Activated naive CD8-positive, alpha-beta T cell treated with anti-CD3 and anti-CD28 coated beads for 36 hours (primary cell): ENCODE measurements around the gene FIBCD1. TPM values are rescaled to one million over a fixed set of nuclear protein-coding genes. Genes with fewer than 3 reads are reported as not detected.

ENCODE experiments used
- DNase-seq: peaks from one replicate; pipeline ENCODE4 v3.0.0; 2021
- H3K27ac Mint-ChIP-seq: one replicate; pipeline ENCODE4 v1.8.0; 2022; ENCODE audit warnings: mild to moderate bottlenecking, moderate library complexity, mixed read lengths
- H3K27me3 Mint-ChIP-seq: one replicate; pipeline ENCODE4 v1.8.0; 2022; ENCODE audit warnings: mild to moderate bottlenecking, mixed read lengths
- H3K36me3 Mint-ChIP-seq: one replicate; pipeline ENCODE4 v1.8.0; 2021; ENCODE audit warnings: mild to moderate bottlenecking, mixed read lengths
- H3K4me1 Mint-ChIP-seq: one replicate; pipeline ENCODE4 v1.8.0; 2021; ENCODE audit warnings: mixed read lengths
- H3K4me3 Mint-ChIP-seq: one replicate; pipeline ENCODE4 v1.8.0; 2022; ENCODE audit warnings: mild to moderate bottlenecking, moderate library complexity, mixed read lengths
- H3K9me3 Mint-ChIP-seq: one replicate; pipeline ENCODE4 v1.8.0; 2022; ENCODE audit warnings: mixed read lengths
- total RNA-seq, 2 experiments: library from RNA; stranded (reverse); gene quantifications; one replicate each; pipeline ENCODE4 v1.2.3, GENCODE V29; 2021

Gene FIBCD1
- total RNA-seq, 2 experiments from 2014 or later, result not detected

DNA sequence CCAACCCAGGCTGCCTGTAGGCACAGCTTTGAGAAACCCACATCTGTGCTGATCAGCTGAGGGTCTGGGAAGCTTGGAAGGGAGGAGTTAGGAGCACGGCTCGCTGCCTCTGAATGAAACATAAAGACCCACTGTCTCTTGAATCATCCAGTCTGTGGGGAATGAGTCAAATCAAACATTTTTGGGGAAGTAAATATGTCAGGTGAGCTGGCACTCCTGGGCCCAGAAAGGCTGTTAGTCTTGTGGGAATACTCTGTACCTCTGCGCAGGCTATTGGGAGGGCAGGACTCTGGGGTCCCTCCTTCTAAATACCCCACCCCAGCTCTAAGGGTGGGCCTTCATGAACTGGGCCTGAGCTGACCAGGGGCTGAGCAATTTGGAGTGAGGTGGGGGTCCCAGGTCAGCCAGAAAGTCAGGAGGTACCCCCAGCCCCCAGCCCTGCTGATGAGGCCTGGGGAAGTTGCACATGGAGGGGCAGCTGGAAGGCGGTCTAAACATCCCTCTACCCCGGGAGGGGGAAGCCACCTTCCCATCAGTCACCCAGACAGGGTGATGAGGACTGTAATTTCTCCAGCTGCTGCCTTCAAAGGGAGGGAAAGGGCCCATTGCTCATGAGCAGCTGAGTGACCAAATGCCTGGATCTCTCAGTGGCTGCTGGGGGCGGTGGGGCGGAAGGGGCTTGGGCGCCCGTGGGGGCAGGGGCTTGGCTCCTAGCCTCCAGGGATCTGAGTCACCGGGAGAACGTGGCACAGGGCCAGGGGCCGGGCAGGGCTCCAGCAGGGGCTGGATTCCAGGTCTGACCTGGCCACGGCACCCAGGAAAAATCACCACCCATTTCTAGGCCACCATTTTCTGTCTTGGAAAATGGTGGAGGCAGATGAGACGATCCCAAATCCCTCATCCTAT lies 10.8 kb downstream of the FIBCD1 start:
- Mint-ChIP-seq H3K36me3 (no peaks in the 10 kb centered on the region), H3K4me3 (no peak overlapping the region), H3K27ac (no peak overlapping the region), H3K4me1 (no peaks in the 10 kb centered on the region), H3K27me3 (peaks cover 15% of the 10 kb centered on the region), H3K9me3 (no peaks in the 10 kb centered on the region)
- no peak for DNase-seq

GRCh38 chr9:130927338-130927737 lies 11.7 kb downstream of the FIBCD1 start:
- DNase-seq, result no peak
- no peaks in the 10 kb centered on the region for H3K9me3 Mint-ChIP-seq

DNA sequence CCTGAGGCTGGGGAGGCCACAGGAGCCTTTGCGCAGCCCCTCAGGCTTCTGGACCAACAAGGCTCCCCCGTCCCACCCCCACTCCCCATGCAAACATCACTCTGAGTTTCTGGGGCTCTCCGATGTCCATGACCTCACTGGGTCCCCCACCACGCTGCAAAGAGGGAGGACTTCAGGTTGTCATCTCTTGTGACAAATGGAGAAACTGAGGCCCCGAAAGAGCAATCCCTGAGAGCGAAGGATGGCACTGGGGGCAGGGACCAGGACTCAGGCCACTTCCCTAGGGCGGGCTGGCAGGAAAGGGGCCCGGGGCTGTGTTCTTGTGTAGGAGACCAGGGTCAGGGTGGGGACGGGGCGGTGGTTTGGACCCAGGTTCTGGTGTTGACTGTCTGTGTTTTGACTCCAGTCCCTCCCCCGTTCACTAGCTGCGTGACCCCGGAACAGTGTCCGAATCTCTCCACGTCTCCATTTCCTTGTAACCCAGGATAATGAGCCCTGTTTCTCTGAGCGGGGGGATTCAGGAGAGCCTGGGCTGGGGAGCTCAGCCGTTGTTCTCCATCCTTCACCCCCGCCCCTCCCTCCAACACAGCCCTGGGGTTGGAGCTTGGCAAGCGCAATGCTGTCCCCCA lies 13.9 kb downstream of the FIBCD1 start:
- no peaks in the 10 kb centered on the region for H3K9me3 Mint-ChIP-seq
- H3K27ac Mint-ChIP-seq, result no peak overlapping the region
- no peaks in the 10 kb centered on the region for H3K4me1 Mint-ChIP-seq
- no peaks in the 10 kb centered on the region for H3K36me3 Mint-ChIP-seq
- no peak for DNase-seq
- H3K4me3 Mint-ChIP-seq, result no peak overlapping the region
- H3K27me3 Mint-ChIP-seq, result peaks cover 7% of the 10 kb centered on the region

More at GRCh38 chr9:130927338-130927737, 11.7 kb downstream of the FIBCD1 start:
- no peak overlapping the region for H3K4me3 Mint-ChIP-seq
- H3K4me1 Mint-ChIP-seq, result no peaks in the 10 kb centered on the region
- peaks cover 12% of the 10 kb centered on the region for H3K27me3 Mint-ChIP-seq
- no peaks in the 10 kb centered on the region for H3K36me3 Mint-ChIP-seq
- H3K27ac Mint-ChIP-seq, result no peak overlapping the region

DNA sequence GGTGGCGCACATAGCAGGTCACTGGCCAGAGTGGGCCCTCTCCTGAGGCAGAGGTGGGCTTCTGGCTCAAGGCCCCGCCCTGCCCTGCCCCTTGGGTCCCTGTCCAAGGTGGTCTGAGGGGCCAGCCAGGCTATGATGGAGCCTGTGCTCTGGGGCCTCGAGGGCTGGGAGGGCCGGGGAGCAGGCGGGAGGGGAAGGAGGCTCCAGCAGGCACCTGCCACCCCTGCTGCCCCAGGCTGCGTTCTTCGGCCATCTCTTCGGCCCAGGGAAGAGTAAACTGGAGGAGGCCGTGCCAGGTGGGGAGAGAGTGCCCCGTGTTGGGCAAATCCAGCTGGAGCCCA lies 14.6 kb downstream of the FIBCD1 start:
- Mint-ChIP-seq H3K36me3 (no peaks in the 10 kb centered on the region), H3K9me3 (no peaks in the 10 kb centered on the region), H3K27me3 (peaks cover 7% of the 10 kb centered on the region), H3K27ac (no peak overlapping the region), H3K4me3 (no peak overlapping the region), H3K4me1 (no peaks in the 10 kb centered on the region)
- DNase-seq, result no peak

- Mint-ChIP-seq H3K4me3 (no peak overlapping the region), H3K27ac (no peak overlapping the region), H3K4me1 (no peaks in the 10 kb centered on the region), H3K27me3 (peaks cover 7% of the 10 kb centered on the region), H3K36me3 (no peaks in the 10 kb centered on the region), H3K9me3 (no peaks in the 10 kb centered on the region)
- no peak for DNase-seq
Observed at GRCh38 chr9:130923611-130924447, 15.2 kb downstream of the FIBCD1 start.

GRCh38 chr9:130922893-130923610 lies 16.0 kb downstream of the FIBCD1 start:
- Mint-ChIP-seq H3K9me3 (no peaks in the 10 kb centered on the region), H3K4me1 (no peaks in the 10 kb centered on the region), H3K27ac (no peak overlapping the region), H3K27me3 (peaks cover 7% of the 10 kb centered on the region), H3K4me3 (no peak overlapping the region), H3K36me3 (no peaks in the 10 kb centered on the region)
- no peak for DNase-seq

- Mint-ChIP-seq H3K27ac (no peak overlapping the region), H3K4me3 (no peak overlapping the region), H3K9me3 (no peaks in the 10 kb centered on the region), H3K4me1 (no peaks in the 10 kb centered on the region), H3K36me3 (no peaks in the 10 kb centered on the region), H3K27me3 (peaks cover 7% of the 10 kb centered on the region)
- DNase-seq, result no peak
Observed at GRCh38 chr9:130921989-130922892, 16.8 kb downstream of the FIBCD1 start.

DNA sequence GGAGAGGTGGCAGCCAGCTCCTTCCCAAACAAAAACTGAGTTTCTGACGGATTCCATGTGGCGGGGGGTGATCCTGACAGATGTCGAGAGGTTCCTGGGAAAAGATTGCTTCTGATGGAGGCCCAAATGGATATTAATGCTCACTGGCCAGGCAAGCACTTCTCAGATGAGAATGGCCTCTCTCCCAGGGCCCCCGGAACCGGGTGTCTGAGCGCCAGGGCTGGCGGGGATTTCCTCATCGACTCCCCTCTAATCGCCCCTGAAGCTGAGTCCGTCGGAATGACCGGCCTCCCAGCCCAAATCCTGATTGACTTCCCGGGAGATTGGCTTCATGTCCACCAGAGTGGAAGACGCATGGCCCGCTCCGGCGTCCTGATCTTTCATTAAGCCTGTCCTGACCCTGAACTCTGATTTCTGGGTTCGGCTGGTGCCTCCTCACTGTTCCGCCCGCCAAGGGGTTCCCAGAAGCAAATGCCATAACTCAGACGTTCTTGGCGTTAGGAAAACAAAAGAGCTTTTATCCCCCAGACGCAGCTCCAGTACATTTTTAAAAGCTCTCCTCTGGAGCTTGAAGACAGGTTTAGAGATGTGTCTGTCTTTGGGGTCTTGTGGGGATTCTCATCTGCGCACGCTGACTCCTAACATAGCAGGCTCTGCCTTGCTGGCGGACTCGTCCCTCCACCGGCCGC lies 17.6 kb downstream of the FIBCD1 start:
- Mint-ChIP-seq H3K9me3 (no peaks in the 10 kb centered on the region), H3K27ac (no peak overlapping the region), H3K4me1 (no peaks in the 10 kb centered on the region), H3K27me3 (peaks cover 7% of the 10 kb centered on the region), H3K36me3 (no peaks in the 10 kb centered on the region), H3K4me3 (no peak overlapping the region)
- DNase-seq, result no peak

GRCh38 chr9:130920762-130921299 lies 18.2 kb downstream of the FIBCD1 start:
- H3K27me3 Mint-ChIP-seq, result peaks cover 7% of the 10 kb centered on the region
- no peak overlapping the region for H3K4me3 Mint-ChIP-seq
- no peaks in the 10 kb centered on the region for H3K36me3 Mint-ChIP-seq

GRCh38 chr9:130920233-130920632 lies 18.8 kb downstream of the FIBCD1 start:
- H3K4me3 Mint-ChIP-seq, result no peak overlapping the region

More at GRCh38 chr9:130920762-130921299, 18.2 kb downstream of the FIBCD1 start:
- no peak overlapping the region for H3K27ac Mint-ChIP-seq
- H3K4me1 Mint-ChIP-seq, result no peaks in the 10 kb centered on the region
- no peaks in the 10 kb centered on the region for H3K9me3 Mint-ChIP-seq
- no peak for DNase-seq

DNA sequence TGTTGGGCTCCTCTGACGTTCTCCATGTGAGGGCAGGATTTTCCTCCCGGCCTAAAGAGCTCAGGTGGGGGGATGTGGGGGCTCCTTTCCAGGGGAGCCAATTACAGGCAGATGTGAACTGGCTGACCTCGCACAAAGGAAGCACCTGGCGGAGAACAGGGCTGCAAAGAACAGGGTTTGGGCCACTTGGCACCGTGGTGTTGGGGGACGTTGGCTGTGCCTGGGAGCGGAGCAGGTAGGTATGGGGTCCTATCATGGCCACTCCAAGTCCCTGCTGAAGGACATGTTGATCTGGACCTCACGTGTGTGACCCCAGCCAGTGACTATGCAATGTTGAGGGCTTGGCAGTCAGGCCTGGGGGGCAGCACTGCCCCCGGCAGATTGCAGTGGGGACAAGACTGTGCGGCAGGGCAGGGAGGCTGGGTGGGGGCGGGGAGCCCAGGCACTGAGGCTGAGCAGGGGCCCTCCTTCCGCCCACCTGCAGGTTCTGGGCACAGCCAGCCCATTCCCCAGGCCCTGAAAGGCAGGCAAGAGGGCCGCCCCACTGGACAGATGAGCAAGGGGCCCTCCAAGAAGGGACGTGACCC lies 19.4 kb downstream of the FIBCD1 start:
- Mint-ChIP-seq H3K9me3 (no peaks in the 10 kb centered on the region), H3K36me3 (no peaks in the 10 kb centered on the region), H3K27ac (no peak overlapping the region), H3K4me1 (no peaks in the 10 kb centered on the region), H3K4me3 (no peak overlapping the region), H3K27me3 (peaks cover 7% of the 10 kb centered on the region)
- no peak for DNase-seq

More at GRCh38 chr9:130920233-130920632, 18.8 kb downstream of the FIBCD1 start:
- H3K4me1 Mint-ChIP-seq, result no peaks in the 10 kb centered on the region
- no peak overlapping the region for H3K27ac Mint-ChIP-seq
- H3K36me3 Mint-ChIP-seq, result no peaks in the 10 kb centered on the region
- peaks cover 7% of the 10 kb centered on the region for H3K27me3 Mint-ChIP-seq
- no peak for DNase-seq
- H3K9me3 Mint-ChIP-seq, result no peaks in the 10 kb centered on the region

DNA sequence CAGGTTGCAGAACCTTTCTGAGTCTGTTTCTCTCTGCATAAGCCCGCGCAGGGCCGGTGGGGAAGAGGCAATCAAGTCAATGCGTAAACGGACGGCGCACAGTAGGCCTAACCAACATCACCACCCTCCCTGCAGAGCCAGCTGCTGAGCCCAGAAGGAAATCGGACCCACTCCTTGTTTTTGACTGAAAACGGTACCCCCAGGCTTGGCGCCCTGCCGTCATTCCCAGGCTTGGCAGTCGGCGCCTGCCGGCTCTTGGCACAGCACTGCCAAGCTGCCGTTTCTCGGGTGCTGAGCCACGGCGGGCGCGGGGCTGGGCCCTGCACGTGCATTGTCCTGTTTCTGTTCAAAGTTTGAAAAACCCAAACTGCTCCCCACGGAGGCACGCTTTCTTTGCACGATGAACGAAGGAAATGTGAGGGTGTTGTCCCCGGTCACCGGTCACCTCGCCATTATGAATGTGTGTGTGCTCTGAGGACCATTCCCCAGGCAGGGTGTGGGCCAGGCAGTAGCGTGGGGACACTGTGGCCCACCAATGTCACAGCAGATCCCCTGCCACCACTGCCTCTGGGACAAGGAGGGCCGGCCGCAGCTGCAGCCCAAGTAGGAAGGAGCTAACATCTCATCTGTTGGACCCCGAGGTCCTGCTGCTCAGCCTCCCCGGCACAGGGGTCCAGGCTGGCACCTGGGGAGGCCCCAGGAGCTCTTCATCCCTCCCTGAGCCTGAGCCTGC lies 20.1 kb downstream of the FIBCD1 start:
- no peak overlapping the region for H3K27ac Mint-ChIP-seq
- no peak for DNase-seq
- H3K4me1 Mint-ChIP-seq, result no peaks in the 10 kb centered on the region
- no peaks in the 10 kb centered on the region for H3K36me3 Mint-ChIP-seq
- H3K4me3 Mint-ChIP-seq, result no peak overlapping the region
- H3K27me3 Mint-ChIP-seq, result peaks cover 7% of the 10 kb centered on the region
- H3K9me3 Mint-ChIP-seq, result no peaks in the 10 kb centered on the region
